K562 (cell line): Measurements from ENCODE around the gene PDE8A. TPM values are rescaled to one million over a fixed set of nuclear protein-coding genes. Genes with fewer than 3 reads are reported as not detected.
A peak's percentile ranks its signal among the peaks of the same experiment; 100 is the strongest.

Experiments used
- BMI1 ChIP-seq: fragments of 150-350 bp; IDR thresholded peaks from 2 replicates; pipeline ENCODE4 v1.6.1; 2014; ENCODE audit warnings: low read length
- EP400 ChIP-seq: fragments of 450-650 bp; IDR thresholded peaks from 2 replicates; pipeline ENCODE4 v1.6.1; 2017; ENCODE audit warnings: antibody characterized with exemption, mild to moderate bottlenecking, moderate library complexity
- EZH2 ChIP-seq: IDR thresholded peaks from 2 replicates; pipeline ENCODE4 v1.6.1; 2012; ENCODE audit warnings: low read depth, mild to moderate bottlenecking, inconsistent platforms, low read length, borderline replicate concordance
- MYC ChIP-seq, 2 experiments: fragments of 250-450 bp in 1 of 2; sonication (Bioruptor Pico) in 1 of 2; IDR thresholded peaks; 2 replicates each; pipeline versions ENCODE4 v1.5.1 to v1.6.1; 2012 to 2021; ENCODE audit warnings: low read depth in 2 of 2, borderline replicate concordance in 1 of 2, improper control_type of control experiment in 1 of 2, low read length in 1 of 2, mild to moderate bottlenecking in 1 of 2, moderate library complexity in 1 of 2
- POLR3A ChIP-seq: IDR thresholded peaks from 2 replicates; pipeline ENCODE4 v1.6.1; 2011; ENCODE audit warnings: borderline replicate concordance, mild to moderate bottlenecking, moderate library complexity; ENCODE audit not compliant: insufficient read length, insufficient read depth; ENCODE audit errors: extremely low read depth
- SFPQ ChIP-seq: fragments of 200-400 bp; formaldehyde crosslinking; IDR thresholded peaks from 2 replicates; pipeline ENCODE4 v1.6.1; 2017; ENCODE audit warnings: mild to moderate bottlenecking, low read depth, low read length, moderate library complexity
- XRCC5 ChIP-seq: fragments of 200-400 bp; formaldehyde crosslinking; IDR thresholded peaks from 2 replicates; pipeline ENCODE4 v1.6.1; 2017; ENCODE audit warnings: low read depth, mild to moderate bottlenecking, low read length
- ZNF239 ChIP-seq: fragments of 250-450 bp; sonication (Bioruptor Pico); IDR thresholded peaks from 2 replicates; pipeline ENCODE4 v1.4.0; 2020; ENCODE audit warnings: mild to moderate bottlenecking
- polyA plus RNA-seq, 8 experiments: library from polyadenylated mRNA; depleted of rRNA in 4 of 8; stranded (reverse) in 5 of 8; unstranded in 3 of 8; fragments of >200 nt; fragmentation: Nextera tagmentation in 2 of 8; fragmentation: Illumina TruSeq in 1 of 8; extraction: Ambion mirVana in 2 of 8; extraction: Trizol in 1 of 8; gene quantifications; 2 replicates each; pipeline versions ENCODE4 v1.2.1 to v1.2.3, GENCODE V29; 2011 to 2014; ENCODE audit warnings: inconsistent platforms in 1 of 8, missing spikeins in 1 of 8
- total RNA-seq, 7 experiments: library from RNA; depleted of rRNA in 6 of 7; stranded (reverse); fragments of >200 nt in 6 of 7; fragmentation: Illumina TruSeq in 2 of 7; extraction: Trizol in 2 of 7; gene quantifications; 2 replicates each; pipeline versions ENCODE4 v1.2.1 to v1.2.3, GENCODE V29; 2011 to 2021; ENCODE audit warnings: low replicate concordance in 1 of 7

The PDE8A gene
- total and polyA plus RNA-seq, 9 of the 15 experiments (the other 6 are each of a cell fraction or from before 2014, with no cell fraction given), result 5.9 to 40.3 (median 19.8) TPM

GRCh38 chr15:85010071-85010385 lies 28.4 kb downstream of the PDE8A start (continued):
- no peak for TF ChIP-seq POLR3A
- no peak for TF ChIP-seq EZH2
- TF ChIP-seq ZNF239, result no peak
- TF ChIP-seq SFPQ, result no peak
- 0 out of 2 replicates have a peak, but pooled peaks have one; percentile 16 for TF ChIP-seq MYC (IDR thresholded peaks at IDR 0.05; ENCODE audit: low read depth, low read length)
- TF ChIP-seq MYC (CRISPR knock-in tag; IDR thresholded peaks at IDR 0.05; ENCODE audit: borderline replicate concordance, low read depth), result no peak
- no peak for TF ChIP-seq XRCC5
- no peak for TF ChIP-seq BMI1
- peak; percentile 27; the same call in 1 of the 2 replicates for TF ChIP-seq EP400
